GM18517 (cell line): ENCODE results near the gene LSM5.
A peak's percentile ranks its signal among the peaks of the same experiment; 100 is the strongest.

Experiments
- ATAC-seq: cut with Tn5 transposase; IDR thresholded peaks from one replicate; pipeline ENCODE4 v1.9.1; 2021; ENCODE audit warnings: mild to moderate bottlenecking, moderate library complexity; ENCODE audit not compliant: unreplicated experiment

LSM5 gene

GRCh38 chr7:32490127-32490796 is at the start of gene LSM5:
Gene LSM5, minus strand, starts transcription at chr7:32490380. Its CDS starts 15 bp downstream, at chr7:32490365.
- peak; percentile 88 for ATAC-seq

DNA sequence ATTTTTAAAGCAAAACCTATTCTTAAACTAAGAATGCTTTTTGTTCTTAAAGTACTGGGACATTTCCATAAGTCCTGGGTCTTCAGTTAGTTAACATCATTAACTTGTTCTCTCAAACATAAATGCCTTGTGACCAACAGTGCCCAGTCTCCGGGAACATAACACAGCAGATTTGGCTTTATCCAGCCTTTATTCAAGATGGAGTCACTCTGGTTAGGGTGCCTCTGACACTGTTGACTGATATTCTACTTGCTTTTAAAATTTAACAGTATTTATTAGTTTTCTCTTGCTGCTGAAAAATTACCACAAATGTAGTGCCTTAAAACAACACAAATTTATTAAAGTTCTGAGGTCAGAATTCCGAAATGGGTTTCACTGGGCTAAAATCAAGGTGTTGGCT is 49.2 kb upstream of the LSM5 start:
- no peak for ATAC-seq

DNA sequence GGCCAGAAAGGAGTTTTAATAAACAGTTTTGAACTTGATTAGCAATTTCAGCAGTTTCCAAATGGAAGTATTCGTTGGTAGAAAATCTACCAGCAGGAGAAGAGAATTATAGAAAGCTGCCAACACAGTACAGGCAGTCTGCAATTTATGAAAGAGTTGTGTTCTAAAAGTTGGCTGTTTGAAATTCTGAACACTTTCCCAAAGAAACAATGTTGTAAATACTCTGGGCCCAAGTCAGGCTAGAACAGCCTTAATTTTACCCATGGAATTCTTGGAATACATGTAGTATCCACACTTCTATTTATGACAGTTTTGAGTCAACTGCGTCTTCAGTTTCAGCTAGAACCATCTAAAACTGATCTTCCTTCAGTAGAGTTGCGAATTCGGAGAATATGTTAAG is 47.6 kb upstream of the LSM5 start:
- ATAC-seq = no peak

DNA sequence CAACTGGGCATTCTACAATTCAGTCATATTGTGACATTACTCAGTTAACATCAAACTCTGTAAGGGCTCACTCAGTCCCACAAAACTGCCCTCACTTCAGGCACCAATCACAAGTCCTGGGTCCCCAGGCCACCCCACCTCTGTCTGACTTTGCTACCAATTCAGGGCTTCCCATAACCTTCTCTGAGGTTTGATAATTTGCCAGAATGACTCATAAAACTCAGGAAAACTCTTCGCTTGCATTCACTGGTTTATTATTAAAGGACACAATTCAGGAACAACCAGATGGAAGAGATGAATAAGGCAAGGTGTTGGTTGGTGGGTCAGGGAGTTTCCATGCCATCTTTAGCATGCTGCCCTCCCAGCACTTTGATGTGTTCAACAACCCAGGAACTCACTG is 46.4 kb upstream of the LSM5 start:
- no peak for ATAC-seq

GRCh38 chr7:32536016-32536415 is 45.8 kb upstream of the LSM5 start:
- no peak for ATAC-seq

GRCh38 chr7:32535162-32535702 is 45.1 kb upstream of the LSM5 start:
- no peak for ATAC-seq

- no peak for ATAC-seq
These were observed 43.3 kb upstream of the LSM5 start for GRCh38 chr7:32533276-32534029.

DNA sequence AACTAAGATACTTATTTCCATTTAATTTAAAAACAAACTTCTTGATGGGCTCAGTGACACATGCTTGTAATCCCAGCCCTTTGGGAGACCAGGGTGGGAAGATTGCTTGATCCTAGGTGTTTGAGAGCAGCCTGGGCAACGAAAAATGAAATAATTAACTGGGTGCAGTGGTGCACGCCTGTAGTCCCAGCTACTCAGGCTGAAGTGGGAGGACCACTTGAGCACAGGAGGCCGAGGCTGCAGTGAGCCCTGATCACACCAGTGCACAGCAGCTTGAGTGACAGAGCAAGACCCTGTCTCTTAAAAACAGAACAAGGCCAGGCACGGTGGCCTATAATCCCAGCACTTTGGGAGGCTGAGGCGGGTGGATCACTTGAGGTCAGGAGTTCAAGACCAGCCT is 42.5 kb upstream of the LSM5 start:
- ATAC-seq = no peak

DNA sequence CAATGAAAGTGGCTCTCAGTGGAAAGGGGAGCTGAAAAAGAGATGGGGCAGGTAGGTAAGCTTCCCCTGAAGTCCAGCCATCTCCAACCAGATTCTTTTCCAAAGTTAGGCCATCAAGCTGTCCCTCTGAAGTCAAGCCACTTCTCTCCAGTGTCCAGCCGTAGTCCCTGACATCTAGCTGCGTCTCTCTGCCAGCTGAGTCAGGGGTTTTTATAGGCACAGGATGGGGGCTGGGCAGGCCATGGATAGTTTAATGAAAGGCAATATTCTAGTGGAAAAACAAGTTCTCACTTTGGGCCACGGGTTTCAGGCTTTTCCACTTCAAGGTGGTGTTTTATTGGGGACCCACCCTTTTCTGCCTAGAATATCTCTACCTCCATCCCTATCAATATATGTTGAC is 41.9 kb upstream of the LSM5 start:
- no peak for ATAC-seq

- ATAC-seq = no peak
These were observed 41.2 kb upstream of the LSM5 start for GRCh38 chr7:32531402-32531801.

- ATAC-seq = no peak
These were observed 35.7 kb upstream of the LSM5 start for GRCh38 chr7:32525839-32526238.

DNA sequence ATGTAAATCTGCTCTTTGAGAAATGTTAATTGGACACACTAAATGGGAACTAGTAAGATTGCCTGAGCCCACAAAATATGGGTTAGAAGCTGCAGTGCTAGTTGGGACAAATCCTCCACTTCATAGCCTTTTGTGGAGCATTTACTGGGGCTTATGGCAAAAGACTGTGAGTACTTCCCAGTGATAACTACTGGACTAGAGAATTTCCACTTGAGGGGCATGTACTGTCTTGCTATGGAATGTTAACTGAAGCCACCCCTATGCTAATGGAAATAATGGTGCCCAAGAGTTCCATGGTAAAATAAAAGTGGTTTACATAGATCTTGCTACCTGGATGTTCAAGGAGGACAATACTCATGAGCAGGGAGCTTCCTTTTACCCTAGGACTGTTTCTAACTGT is 34.5 kb upstream of the LSM5 start:
- no peak for ATAC-seq

DNA sequence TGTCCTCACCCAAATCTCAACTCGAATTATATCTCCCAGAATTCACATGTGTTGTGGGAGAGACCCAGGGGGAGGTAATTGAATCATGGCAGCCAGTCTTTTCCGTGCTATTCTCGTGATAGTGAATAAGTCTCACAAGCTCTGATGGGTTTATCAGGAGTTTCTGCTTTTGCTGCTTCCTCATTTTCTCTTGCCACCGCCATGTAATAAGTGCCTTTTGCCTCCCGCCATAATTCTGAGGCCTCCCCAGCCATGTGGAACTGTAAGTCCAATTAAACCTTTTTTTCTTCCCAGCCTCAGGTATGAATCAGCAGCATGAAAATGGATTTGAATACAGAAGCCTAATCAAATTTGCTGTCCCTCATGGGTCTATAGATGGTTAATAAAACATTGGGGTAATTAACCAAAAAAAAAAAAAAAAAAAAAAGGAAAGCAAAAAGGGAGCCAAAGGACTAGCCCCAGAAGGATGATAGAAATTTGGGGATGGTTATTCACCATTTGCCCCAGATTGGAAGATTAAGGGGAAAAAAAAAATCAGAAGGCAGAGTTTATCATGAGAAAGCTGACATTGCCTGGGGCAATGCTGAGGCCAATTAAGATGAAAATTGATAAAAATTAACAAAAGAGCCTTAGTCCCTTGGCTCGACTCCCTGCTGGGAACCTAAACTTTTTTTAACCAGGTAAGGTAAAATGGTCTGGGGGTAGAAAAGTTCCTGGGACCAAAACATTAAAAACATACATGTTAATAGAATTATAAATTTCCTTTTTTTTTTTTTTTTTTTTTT is 32.8 kb upstream of the LSM5 start:
- ATAC-seq = no peak

GRCh38 chr7:32519763-32520162 is 29.6 kb upstream of the LSM5 start:
- ATAC-seq = no peak

DNA sequence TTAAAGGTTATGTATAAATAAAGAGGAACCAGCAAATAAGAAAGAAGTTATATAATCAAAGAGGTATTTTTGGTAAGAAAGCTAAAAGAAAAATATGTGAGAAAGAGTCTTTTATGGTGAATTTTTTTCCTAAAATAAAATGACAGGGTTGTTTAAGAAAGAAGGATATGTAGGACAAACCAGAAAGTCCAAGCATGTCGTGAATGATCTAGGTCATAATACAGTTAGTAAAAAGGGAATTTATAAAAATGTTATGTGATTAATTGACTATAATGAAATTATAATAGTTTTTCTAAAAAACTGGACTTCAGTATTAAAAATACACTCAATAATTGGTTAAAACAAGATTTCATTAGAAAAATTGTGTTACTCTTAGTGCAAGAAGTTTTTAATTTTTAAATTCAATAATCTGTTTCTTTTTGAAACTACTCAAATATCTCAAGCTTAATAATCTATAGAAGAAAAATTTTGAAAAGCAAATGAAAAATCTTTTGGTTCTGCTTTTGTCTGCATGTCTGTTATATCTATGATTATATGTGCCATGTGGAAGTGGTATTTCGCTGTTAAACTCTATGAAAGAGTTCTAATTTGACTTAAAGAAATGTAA is 28.5 kb upstream of the LSM5 start:
- ATAC-seq = no peak

DNA sequence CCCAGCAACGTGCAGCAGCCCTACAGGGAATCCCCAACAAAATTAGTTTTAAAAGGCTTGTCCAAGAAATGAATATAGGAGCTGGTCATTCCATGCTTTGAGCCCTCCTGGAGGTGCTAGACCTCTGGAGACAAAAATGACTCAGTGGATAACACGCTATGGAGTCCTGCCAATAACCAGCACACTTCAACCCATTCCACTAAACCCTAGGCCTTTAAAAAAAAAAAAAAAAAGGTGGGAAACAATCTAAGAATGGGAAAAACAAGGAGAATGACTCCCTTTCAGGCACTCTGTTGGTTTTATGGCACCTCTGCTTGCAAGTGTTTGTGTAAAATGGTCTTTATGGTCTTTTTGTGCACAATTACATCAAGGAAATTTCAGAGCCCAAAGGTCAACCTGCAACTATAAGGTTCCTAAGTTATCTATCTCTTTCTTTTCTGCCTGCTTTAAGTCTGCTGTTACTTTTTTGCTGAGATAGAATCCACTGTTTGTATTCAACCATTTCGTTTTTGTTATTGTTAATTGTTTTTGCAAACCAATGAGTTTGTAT is 26.4 kb upstream of the LSM5 start:
- ATAC-seq = no peak

GRCh38 chr7:32515890-32516550 is 25.8 kb upstream of the LSM5 start:
- peak; percentile 89 for ATAC-seq

DNA sequence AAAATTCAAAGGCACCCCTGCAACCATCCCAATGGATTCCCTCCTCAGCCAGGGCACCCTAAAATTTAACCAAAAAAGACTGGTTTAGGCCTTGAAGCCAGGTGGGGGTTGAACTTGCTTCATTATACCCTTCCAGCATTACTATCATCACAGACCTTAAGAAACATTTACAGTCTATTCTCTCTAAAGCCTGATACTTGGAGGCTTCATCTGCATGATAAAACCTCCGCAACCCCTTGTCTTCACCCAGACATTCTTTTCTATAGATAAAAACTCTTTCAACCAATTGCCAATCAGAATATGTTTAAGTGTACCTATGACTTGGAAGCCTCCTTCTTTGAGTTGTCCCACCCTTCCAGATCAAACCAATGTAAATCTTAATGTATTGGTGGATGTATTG is 23.0 kb upstream of the LSM5 start:
- ATAC-seq = no peak

- no peak for ATAC-seq
These were observed 21.6 kb upstream of the LSM5 start for GRCh38 chr7:32511791-32512190.

DNA sequence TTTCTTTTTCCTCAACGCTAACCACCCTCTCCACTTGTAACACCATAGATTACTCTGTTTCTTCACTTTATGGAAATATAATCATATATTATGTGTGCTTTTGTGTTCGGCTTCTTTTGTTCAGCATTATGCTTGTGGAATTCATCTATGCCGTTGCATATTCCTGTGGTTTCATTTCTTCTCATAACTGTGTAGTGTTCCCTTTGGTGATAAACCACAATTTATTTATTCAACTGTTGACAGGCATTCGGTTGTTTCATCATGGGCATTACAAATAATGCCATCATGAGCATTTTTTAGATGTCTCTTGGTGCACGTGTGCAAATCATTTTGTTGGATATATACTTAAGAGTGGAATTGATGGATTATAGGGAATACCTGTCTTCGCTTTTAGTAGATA is 17.2 kb upstream of the LSM5 start:
- no peak for ATAC-seq
